ENCODE results near the gene TGFB1I1.
"Not testable (repeated sequence)": the region's sequence is repeated elsewhere in the genome, so short reads cannot be mapped to it uniquely, and the experiment has no call there.

The TGFB1I1 gene

DNA sequence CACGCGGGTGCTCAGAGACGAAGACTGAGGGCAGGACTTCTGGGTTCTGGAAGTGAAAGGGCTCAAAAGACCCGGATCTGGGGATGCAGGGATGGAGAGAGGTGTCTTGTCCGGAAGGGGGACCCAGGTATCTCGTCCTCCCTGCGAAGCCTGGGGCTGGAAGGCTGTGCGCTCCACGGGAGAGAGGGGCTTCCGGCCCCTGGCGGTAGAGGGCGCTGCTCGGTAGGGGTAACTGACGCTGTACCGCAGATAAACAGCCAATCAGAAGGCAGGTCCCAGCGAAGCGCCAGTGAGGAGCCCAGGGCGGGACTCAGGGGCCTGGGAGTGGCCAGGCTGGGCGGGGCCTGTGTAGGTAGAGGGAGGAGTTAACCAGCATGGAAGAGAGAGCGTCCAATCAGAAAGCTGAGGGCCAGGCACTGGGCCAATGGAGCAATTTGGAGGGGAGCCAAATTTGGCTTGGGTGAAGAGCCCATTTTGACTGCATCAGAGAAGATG, 804 bp downstream of the TGFB1I1 start:
- FAIRE-seq, result no peak

DNA sequence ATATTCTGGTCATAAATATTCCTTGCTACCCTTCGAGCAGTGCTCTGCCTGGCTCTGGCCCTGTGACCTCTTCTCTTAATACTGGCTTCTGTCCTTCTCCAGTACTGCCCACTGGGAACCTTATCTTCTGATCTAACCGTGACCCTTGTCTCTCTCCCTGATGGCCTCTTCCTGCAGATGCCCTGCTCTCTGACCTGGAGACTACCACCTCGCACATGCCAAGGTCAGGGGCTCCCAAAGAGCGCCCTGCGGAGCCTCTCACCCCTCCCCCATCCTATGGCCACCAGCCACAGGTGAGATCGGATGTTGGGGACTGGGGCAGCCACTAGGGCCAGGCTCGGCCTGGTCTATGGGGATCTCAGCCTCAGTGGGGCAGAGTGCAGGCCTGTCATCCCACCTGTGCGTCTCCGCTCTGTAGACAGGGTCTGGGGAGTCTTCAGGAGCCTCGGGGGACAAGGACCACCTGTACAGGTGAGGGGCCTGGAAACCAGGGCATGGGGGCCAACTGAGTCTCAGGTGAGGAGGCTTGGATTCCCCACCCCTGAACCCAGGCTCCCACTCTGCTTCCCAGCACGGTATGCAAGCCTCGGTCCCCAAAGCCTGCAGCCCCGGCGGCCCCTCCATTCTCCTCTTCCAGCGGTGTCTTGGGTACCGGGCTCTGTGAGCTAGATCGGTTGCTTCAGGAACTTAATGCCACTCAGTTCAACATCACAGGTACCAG, 1.5 kb downstream of the TGFB1I1 start:
- FAIRE-seq, result no peak

DNA sequence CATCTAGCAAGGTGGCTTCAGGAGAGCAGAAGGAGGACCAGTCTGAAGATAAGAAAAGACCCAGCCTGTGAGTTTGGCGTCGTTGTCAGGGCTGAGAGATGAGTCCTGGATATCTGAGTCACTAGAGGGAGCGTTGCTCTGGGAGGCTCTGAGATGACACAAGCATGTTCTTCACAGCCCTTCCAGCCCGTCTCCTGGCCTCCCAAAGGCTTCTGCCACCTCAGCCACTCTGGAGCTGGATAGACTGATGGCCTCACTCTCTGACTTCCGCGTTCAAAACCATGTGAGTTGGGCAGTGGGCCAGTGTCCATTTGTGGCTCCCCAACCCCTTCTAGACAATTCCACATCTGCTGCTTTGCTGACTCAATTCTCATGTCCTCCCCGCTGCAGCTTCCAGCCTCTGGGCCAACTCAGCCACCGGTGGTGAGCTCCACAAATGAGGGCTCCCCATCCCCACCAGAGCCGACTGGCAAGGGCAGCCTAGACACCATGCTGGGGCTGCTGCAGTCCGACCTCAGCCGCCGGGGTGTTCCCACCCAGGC, 2.3 kb downstream of the TGFB1I1 start:
- no peak for FAIRE-seq

DNA sequence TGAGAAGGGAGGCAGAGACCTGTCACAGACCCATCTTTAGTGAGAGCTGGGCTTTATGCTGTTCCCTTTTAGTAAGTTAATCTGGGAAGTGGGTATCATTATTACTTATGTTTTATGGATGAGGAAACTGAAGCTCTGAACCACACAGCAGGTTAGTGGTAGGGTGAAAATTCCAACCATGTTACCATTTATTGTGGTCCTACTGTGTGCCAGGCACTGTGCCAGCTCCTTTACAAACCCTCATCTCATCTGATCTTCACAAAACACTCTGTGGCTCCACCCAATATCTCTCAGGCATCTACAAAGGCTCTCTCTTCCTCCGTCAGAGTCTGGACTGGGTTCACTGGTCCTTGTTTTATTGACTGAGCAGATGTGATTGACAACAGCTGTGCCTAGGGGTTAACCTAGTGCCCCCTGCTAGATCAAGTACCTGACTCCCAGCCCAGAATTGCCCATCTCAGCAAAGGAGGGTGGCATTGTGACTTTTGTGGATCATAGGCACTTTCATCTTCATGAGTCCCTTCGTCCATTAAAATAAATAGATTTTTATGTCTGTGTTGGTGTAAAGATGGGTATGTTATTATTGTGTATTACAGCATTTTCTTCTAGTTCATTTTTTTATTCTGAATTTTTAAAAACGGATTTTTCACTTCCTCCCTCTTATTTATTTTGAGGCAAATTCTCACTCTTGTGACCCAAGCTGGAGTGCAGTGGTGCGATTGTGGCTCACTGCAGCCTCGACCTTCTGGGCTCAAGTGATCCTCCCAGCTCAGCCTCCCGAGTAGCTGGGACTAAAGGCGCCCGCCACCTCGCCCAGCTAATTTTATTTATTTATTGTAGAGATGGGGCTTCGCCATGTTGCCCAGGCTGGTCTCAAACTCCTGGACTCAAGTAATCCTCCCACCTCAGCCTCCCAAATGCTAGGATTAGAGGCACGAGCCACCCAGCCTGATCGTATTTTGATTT, 3.1 kb downstream of the TGFB1I1 start:
- no peak for FAIRE-seq

DNA sequence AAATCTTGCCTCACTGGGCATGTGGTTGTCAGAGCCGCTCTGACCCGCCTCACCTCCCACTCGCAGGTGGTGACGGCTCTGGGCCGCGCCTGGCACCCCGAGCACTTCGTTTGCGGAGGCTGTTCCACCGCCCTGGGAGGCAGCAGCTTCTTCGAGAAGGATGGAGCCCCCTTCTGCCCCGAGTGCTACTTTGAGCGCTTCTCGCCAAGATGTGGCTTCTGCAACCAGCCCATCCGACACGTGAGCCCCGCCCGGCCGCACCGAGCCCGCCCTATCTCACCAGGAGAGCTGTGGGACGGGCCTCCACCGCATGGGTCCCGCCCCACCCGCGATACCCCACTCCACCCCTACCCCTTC, 4.0 kb downstream of the TGFB1I1 start:
- no peak for FAIRE-seq

DNA sequence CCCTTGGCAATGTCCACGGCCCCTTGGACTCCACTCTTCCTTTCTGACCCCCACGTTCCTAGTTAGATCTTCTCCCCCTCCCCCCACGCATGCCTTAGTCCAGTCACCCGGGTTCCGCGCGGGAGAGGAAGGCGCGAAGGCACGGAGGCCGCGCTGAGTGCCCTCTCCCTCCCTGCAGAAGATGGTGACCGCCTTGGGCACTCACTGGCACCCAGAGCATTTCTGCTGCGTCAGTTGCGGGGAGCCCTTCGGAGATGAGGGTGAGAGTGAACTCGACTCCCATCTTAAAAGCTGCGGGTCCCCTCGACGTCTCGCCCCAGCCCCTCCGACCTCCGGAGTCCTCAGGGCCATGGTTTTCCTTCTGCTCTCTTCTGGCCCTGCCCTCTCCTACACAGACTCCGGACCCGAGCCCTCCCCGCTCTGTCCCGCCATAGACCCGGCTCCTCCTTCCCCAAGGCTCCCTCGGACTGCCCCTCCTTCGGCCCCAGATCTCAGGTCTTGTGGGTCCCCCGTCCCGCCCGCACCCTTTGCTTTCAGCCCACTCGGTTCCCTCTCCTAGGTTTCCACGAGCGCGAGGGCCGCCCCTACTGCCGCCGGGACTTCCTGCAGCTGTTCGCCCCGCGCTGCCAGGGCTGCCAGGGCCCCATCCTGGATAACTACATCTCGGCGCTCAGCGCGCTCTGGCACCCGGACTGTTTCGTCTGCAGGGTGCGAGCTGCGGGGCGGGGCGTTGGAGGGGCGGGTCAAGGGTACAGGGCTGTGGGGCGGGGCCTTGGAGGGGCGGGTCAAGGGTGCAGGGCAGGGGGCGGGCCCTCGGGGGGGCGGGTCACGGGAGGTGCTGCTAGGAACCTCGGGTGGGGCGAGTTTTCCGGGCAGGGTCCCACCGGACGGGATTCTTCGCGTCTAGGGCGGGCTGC, 4.6 kb downstream of the TGFB1I1 start:
- no peak for FAIRE-seq

DNA sequence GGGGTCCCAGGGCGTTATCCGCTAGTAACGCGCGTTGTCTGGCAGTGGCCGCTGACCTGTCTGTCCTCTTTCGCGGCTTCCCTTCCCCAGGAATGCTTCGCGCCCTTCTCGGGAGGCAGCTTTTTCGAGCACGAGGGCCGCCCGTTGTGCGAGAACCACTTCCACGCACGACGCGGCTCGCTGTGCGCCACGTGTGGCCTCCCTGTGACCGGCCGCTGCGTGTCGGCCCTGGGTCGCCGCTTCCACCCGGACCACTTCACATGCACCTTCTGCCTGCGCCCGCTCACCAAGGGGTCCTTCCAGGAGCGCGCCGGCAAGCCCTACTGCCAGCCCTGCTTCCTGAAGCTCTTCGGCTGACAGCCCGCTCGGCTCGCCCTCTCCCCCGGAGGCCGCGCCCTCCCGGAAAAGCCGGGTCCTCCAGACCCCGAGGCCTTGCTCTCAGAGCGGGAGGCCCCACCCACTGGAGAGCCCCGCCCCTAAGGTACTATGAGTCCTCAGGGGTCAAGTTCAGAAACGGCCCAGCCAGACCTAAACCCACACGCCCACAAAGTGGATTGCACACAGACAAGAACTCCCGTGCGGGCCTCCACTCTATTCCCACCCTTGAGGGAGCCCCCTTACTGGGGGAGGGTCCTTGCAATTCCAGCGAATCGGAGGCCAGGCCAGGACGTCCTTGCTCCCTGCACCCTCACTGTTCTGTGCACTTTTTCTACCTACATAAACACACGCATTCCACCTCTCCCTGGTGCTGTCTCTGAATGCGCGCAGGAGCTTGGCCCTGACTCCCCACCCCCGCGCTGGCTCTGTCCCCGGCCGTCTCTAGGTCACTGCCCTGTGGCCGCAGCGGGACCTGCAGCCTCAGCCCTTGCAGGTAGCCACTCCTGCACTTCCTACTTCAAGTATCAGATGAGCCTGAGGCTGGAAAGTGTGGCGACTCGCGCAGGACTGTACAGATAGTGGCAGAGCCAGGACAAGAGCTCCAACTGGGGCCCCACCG, 5.6 kb downstream of the TGFB1I1 start:
- no peak for FAIRE-seq

DNA sequence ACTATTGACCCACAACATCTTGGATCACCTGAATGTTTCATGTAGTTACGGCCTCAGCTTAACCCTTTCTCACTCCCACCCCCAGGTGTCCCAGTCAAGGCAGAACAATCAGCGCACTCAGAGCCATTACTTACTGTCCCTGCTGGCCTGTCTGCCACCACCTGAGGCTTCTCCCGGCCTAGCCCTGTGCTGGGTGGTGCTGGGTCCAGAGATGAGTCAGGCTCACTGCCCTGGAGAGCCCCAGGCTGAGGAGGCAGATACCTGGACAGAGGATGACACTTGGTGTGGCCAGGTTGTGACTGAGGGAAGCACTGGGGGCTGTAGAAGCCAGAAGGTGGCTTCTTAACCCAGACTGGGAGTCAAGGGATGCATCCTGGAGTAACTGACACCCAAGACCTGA, 7.0 kb downstream of the TGFB1I1 start:
- FAIRE-seq, result no peak

DNA sequence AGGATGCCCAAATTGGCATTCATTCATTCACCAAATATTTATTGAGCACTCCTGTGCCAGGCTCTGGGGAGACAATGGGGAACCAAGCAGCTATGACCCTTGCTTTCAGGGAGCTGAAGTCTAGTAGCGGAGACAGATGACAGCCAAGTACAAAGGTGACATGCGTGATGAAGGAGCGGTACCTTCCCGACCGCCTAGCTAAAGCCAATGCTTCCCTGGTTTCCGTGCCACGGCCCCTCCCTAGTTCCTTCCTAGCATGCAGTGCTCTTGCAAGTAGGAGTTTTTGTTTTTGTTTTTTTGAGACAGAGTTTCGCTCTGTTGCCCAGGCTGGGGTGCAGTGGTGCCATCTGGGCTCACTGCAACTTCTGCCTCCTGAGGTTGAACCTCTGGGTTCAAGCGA, 7.8 kb downstream of the TGFB1I1 start:
- no peak for FAIRE-seq

DNA sequence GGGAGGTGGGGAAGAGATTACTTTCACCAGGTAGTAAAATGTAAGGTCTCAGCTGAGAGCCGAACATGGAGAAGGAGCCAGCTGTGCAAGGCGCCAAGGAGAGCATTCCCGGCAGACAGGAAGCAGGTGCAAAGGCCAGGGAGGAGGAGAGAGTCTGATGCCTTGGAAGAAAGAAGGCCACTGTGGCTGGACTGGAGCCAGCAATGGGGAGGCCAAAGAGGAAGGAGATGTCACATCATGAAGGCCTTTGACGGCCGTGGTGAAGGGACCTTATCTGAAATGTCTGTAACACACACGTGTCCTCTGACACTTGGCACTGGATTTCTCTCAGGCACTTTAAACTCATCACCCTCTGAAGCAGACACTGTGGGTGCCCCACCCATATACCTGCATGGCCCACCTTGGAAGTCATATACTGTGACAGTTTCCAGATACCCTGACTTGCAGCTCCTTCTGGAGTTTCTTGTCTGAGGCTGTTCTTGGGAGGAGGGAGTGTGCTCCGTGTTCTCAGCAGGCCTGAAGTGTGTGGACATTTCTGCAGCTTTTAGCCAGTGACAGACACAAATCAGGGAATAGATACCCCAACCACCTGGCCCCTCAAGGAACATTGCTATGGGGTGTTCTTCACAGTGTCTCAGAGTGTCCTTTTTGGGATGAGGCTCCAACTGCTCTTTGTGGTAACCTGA, 9.0 kb downstream of the TGFB1I1 start:
- FAIRE-seq, result no peak

DNA sequence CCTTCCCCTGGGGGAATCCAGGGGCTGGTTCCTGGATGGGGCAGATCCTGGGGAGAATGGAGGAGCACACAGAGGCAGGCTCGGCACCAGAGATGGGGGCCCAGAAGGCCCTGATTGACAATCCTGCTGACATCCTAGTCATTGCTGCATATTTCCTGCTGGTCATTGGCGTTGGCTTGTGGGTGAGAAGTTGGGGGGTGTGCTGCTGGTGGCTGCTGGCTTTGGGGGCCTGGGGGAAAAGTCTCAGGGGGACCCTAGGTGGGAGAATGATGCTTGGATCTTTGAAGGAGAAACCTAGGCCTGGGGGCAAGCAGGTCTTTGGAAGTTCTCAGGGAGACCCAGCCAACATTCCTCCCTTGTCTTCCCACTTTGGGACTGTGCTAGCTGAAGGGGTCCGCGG, 11.1 kb downstream of the TGFB1I1 start, which contains the start of gene SLC5A2:
TSS of gene SLC5A2 (plus strand) at position 43 of the 400 bp plus-strand sequence. CDS start at position 57, 14 bp downstream.
- FAIRE-seq, result no peak

DNA sequence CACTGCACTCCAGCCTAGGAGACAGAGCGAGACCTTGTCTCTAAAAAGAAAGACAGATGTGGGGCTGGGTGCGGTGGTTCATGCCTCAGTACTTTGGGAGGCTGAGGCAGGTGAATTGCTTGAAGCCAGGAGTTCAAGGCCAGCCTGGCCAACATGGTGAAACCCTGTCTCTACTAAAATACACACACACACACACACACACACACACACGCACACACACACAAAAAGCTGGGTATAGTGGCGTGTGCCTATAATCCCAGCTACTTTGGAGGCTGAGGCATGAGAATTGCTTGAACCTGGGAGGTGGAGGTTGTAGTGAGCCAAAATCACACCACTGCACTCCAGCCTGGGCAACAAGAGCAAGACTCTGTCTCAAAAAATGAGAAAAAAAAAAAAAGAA, 12.1 kb downstream of the TGFB1I1 start:
- not testable (repeated sequence) for FAIRE-seq

DNA sequence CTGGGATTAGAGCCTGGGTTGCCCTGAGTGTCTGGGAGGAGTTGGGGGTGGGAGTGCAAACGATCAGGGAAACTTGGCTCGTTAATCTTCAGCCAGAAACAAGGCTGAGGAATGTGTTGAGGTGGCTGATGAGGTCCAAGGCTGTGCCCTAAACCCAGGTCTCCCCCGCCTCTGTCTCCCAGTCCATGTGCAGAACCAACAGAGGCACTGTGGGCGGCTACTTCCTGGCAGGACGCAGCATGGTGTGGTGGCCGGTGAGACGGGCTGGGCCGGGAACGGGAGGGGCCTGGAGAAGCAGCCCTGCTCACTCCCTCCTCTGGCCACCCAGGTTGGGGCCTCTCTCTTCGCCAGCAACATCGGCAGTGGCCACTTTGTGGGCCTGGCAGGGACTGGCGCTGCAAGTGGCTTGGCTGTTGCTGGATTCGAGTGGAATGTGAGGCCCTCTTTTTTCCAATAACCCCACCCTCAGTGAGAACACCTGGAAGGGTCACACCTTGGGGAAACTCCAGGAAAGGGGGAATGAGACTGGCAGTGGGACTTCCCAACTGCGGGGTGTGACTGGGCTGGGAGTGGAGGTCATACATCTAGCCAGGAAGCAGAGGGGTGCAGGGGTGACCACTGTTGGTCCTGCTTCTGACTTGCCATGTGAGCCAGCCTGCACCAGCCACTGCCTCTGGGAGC, 12.7 kb downstream of the TGFB1I1 start:
- FAIRE-seq, result no peak

DNA sequence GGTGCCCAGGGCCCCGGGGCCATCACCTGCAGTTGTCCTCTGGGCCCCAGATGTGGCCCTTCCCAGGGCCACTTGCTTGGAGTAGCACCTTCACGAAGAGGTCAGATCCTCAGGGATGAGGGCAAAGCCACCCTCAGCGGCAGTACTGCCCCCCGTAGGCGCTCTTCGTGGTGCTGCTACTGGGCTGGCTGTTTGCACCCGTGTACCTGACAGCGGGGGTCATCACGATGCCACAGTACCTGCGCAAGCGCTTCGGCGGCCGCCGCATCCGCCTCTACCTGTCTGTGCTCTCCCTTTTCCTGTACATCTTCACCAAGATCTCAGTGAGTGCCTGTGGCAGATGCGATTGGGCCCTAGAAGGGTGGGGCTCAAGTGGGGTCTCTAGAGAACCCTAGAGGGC, 13.6 kb downstream of the TGFB1I1 start:
- no peak for FAIRE-seq

DNA sequence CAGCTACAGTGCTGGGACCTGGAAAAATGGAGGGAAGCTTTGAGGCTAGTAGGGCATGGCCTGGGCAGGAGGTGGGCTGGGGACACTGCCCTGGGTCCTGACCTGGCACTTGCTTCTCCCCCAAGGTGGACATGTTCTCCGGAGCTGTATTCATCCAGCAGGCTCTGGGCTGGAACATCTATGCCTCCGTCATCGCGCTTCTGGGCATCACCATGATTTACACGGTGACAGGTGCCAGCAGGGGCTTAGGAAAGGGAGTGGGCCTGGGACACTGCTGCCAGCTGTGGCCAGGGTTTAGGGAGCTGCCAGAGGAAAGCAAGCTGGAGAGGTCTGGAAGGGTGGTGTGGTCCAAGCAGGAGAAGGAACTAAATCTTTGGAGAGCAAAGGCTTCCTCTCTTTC, 14.1 kb downstream of the TGFB1I1 start:
- FAIRE-seq, result no peak

DNA sequence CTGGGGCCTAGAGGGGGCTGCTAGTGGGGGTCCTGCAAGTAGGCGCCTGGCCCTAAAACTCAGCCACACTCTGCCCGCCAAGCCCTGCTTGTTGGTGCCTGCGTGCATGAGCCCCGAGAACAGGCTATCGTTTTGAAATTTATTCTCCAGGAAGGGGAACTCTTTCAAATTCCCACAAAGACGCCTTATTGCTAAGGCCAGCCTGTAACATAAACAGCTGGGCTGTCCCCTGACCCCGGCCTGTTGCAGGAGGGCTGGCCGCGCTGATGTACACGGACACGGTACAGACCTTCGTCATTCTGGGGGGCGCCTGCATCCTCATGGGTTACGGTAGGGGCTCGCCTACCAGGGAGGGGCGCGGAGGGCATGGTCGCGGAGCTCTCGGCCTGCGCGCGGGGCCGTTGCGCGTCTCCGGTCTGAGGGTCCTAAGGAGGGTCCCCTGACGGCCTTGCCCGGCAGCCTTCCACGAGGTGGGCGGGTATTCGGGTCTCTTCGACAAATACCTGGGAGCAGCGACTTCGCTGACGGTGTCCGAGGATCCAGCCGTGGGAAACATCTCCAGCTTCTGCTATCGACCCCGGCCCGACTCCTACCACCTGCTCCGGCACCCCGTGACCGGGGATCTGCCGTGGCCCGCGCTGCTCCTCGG, 15.2 kb downstream of the TGFB1I1 start:
- FAIRE-seq, result no peak

DNA sequence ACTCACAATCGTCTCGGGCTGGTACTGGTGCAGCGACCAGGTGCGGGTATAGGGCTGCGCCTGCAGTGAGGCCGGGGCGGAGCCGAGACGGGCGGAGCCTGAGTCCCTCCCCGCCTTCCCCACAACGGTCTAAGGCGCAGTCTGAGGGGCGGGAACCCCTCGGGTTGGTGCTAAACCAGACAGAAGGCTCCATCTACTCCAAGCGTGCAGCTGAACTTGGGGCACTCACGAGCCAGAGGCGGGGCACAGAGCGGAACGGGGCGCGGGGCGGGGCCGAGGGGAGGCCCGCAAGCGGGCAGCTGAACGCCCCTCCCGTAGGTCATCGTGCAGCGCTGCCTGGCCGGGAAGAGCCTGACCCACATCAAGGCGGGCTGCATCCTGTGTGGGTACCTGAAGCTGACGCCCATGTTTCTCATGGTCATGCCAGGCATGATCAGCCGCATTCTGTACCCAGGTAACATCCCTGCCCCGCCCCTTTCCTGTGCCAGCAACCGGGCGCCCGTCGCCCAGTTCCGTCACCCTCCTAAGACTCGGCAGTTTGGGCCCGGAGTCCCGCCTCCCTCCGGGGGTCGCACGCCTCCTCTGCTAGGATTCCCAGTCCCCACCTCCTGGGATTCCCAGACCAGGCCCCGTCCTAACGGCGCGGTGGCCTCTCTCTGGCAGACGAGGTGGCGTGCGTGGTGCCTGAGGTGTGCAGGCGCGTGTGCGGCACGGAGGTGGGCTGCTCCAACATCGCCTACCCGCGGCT, 15.9 kb downstream of the TGFB1I1 start:
- FAIRE-seq, result no peak

DNA sequence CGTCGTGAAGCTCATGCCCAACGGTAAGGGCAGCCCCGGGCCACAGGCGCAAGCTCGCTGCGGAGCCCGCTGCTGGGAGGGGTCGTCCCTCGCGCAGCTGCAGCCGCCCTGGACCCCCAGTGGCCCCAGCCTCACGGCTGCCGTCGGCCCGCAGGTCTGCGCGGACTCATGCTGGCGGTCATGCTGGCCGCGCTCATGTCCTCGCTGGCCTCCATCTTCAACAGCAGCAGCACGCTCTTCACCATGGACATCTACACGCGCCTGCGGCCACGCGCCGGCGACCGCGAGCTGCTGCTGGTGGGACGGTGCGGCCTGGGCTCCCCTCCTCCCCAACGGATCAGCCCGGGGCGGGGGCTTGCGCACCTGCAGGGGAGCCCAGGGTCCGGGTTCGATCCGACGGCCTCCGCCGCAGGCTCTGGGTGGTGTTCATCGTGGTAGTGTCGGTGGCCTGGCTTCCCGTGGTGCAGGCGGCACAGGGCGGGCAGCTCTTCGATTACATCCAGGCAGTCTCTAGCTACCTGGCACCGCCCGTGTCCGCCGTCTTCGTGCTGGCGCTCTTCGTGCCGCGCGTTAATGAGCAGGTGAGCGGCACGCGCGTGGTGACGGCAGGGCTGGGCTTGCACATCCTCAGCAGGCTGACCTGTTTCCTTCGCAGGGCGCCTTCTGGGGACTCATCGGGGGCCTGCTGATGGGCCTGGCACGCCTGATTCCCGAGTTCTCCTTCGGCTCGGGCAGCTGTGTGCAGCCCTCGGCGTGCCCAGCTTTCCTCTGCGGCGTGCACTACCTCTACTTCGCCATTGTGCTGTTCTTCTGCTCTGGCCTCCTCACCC, 16.7 kb downstream of the TGFB1I1 start:
- no peak for FAIRE-seq
